Measurements from ENCODE around the gene IQUB. TPM values are rescaled to one million over a fixed set of nuclear protein-coding genes. Genes with fewer than 3 reads are reported as not detected.

IQUB gene
- total RNA-seq, 1 donor from 2014 or later, result 3.2 TPM

GRCh38 chr7:123538897-123539296 is 4.5 kb upstream of the IQUB start:
- Histone ChIP-seq H3K9me3 (no peaks in the 10 kb centered on the region), H3K4me3 (no peak overlapping the region), H3K27me3 (ENCODE audit: low read depth) (no peaks in the 10 kb centered on the region), H3K36me3 (peaks cover 29% of the 10 kb centered on the region), H3K27ac (no peak overlapping the region), H3K4me1 (peaks cover 3% of the 10 kb centered on the region)
- no peak for TF ChIP-seq CTCF (IDR thresholded peaks at IDR 0.05)
- DNase-seq, result no peak
- intact Hi-C loops (cut with DNase I), result no loop called here
- no peak for ATAC-seq

GRCh38 chr7:123538189-123538714 is 3.9 kb upstream of the IQUB start:
- TF ChIP-seq CTCF (IDR thresholded peaks at IDR 0.05), result no peak
- Histone ChIP-seq H3K4me1 (peaks cover 9% of the 10 kb centered on the region), H3K4me3 (no peak overlapping the region), H3K9me3 (no peaks in the 10 kb centered on the region), H3K27me3 (ENCODE audit: low read depth) (no peaks in the 10 kb centered on the region), H3K36me3 (peaks cover 26% of the 10 kb centered on the region), H3K27ac (no peak overlapping the region)
- no peak for DNase-seq
- intact Hi-C loops (cut with DNase I), result no loop called here
- ATAC-seq, result no peak

- no peak overlapping the region for H3K4me3 ChIP-seq
- TF ChIP-seq CTCF (IDR thresholded peaks at IDR 0.05), result peak; percentile 53
- H3K27me3 ChIP-seq (ENCODE audit: low read depth), result no peaks in the 10 kb centered on the region
- H3K9me3 ChIP-seq, result no peaks in the 10 kb centered on the region
- ATAC-seq (no peak), DNase-seq (no peak)
- H3K27ac ChIP-seq, result no peak overlapping the region
- H3K36me3 ChIP-seq, result peaks cover 17% of the 10 kb centered on the region
- H3K4me1 ChIP-seq, result peaks cover 14% of the 10 kb centered on the region
- intact Hi-C loops (cut with DNase I), result no loop called here
These were observed 2.7 kb upstream of the IQUB start for GRCh38 chr7:123537026-123537642.

GRCh38 chr7:123535517-123535916 is 1.1 kb upstream of the IQUB start:
- H3K27me3 ChIP-seq (ENCODE audit: low read depth), result no peaks in the 10 kb centered on the region
- no peak for ATAC-seq
- H3K4me1 ChIP-seq, result peaks cover 14% of the 10 kb centered on the region
- no peak for TF ChIP-seq CTCF (IDR thresholded peaks at IDR 0.05)
- DNase-seq, result peak; percentile 45
- intact Hi-C loops (cut with DNase I), result no loop called here
- H3K4me3 ChIP-seq, result peak overlapping the region; percentile 64
- peaks cover 10% of the 10 kb centered on the region for H3K36me3 ChIP-seq
- no peaks in the 10 kb centered on the region for H3K9me3 ChIP-seq
- H3K27ac ChIP-seq, result peak overlapping the region; percentile 28

- Histone ChIP-seq H3K4me3 (peak overlapping the region; percentile 64), H3K27me3 (ENCODE audit: low read depth) (no peaks in the 10 kb centered on the region), H3K36me3 (no peaks in the 10 kb centered on the region), H3K9me3 (no peaks in the 10 kb centered on the region), H3K27ac (peak overlapping the region; percentile 77), H3K4me1 (peaks cover 14% of the 10 kb centered on the region)
- intact Hi-C loops (cut with DNase I), result no loop called here
- ATAC-seq (peak in 1 of 2 donors; percentile 2), DNase-seq (no peak)
- no peak for TF ChIP-seq CTCF (IDR thresholded peaks at IDR 0.05)
These were observed 439 bp downstream of the IQUB start for GRCh38 chr7:123533929-123534382.
